Dedifferentiated amniotic fluid mesenchymal stem cell (primary cell): ENCODE measurements around the gene LIN37.
A peak's percentile ranks its signal among the peaks of the same experiment; 100 is the strongest.
"Not testable (repeated sequence)": the region's sequence is repeated elsewhere in the genome, so short reads cannot be mapped to it uniquely, and the experiment has no call there.

ENCODE experiments used
- DNase-seq: peaks from one replicate; pipeline ENCODE4 v3.0.0-alpha.2; 2016; ENCODE audit errors: extremely low spot score

LIN37 gene

GRCh38 chr19:35753634-35754369, 5.4 kb downstream of the LIN37 start:
- DNase-seq, result no peak

GRCh38 chr19:35754370-35755130, 6.2 kb downstream of the LIN37 start:
- no peak for DNase-seq

GRCh38 chr19:35755131-35755549, 6.8 kb downstream of the LIN37 start:
- no peak for DNase-seq

GRCh38 chr19:35755550-35756376, 7.4 kb downstream of the LIN37 start:
- no peak for DNase-seq

- no peak for DNase-seq
Observed at GRCh38 chr19:35756377-35757230, 8.2 kb downstream of the LIN37 start, which contains the start of gene HSPB6. Gene HSPB6, minus strand, starts transcription at chr19:35757029. Its CDS starts 21 bp downstream, at chr19:35757008.

- peak; percentile 85 for DNase-seq
Observed at GRCh38 chr19:35757231-35757748, 8.9 kb downstream of the LIN37 start.

- peak; percentile 100 for DNase-seq
Observed at GRCh38 chr19:35757749-35758608, 9.6 kb downstream of the LIN37 start, which contains the start of gene PROSER3. Gene PROSER3, plus strand, starts transcription at chr19:35758176. Its CDS starts 40 bp downstream, at chr19:35758216.

GRCh38 chr19:35759697-35760096, 11.3 kb downstream of the LIN37 start:
- DNase-seq, result no peak

GRCh38 chr19:35760711-35761349, 12.5 kb downstream of the LIN37 start:
- no peak for DNase-seq

- no peak for DNase-seq
Observed at GRCh38 chr19:35764432-35765315, 16.3 kb downstream of the LIN37 start.

GRCh38 chr19:35766571-35767104, 18.3 kb downstream of the LIN37 start:
- no peak for DNase-seq

GRCh38 chr19:35767288-35768081, 19.1 kb downstream of the LIN37 start:
- no peak for DNase-seq

- DNase-seq, result no peak
Observed at GRCh38 chr19:35768082-35768421, 19.7 kb downstream of the LIN37 start.

- not testable (repeated sequence) for DNase-seq
Observed at GRCh38 chr19:35772362-35772761, 24.0 kb downstream of the LIN37 start.

- no peak for DNase-seq
Observed at GRCh38 chr19:35773020-35773806, 24.8 kb downstream of the LIN37 start.

- no peak for DNase-seq
Observed at GRCh38 chr19:35774274-35775045, 26.1 kb downstream of the LIN37 start.
